SK-N-DZ (cell line): ENCODE results near the gene MAPK6.

Experiments used
- DNase-seq: peaks from one replicate; pipeline ENCODE4 v3.0.0-alpha.2; 2015; ENCODE audit warnings: low spot score

The MAPK6 gene

DNA sequence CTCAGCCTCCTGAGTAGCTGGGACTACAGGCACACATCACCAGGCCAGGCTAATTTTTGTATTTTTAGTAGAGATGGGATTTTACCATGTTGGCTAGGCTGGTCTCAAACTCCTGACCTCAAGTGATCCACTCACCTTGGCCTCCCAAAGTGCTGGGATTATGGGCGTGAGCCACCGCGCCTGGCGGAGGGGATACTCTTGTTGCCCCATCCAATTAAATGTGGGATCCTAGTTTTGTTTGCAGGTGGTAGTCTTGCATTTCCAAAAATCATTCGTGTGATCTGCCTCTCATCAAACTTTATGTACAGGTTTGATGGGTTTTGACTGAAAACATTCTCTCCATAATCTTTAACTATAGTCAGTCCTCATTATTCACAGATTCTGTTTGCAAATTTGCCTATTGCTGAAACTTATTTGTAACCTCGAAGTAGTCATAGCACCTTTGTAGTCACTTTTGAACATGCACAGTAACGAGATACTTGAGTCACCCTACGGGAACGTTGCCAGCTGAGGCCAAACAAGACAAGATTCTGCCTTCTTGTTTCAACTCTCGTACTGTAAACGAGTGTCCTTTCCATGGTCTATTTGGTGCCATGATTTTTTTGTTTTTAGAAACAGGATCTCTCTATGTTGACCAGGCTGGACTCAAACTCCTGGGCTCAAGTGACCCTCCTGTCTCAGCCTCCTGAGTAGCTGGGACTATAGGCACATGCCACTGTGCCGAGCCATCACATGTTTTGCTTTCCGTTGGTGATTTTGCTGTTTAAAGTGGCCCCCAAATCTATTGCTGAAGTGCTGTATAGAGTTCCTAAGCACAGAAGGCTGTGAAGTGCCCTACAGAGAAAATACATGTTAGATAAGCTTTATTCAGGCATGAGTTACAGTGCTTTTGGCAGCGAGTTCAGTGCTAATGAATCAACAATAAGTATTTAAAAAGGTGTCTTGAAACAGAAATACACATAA is 8.1 kb upstream of the MAPK6 start:
- DNase-seq: no peak

DNA sequence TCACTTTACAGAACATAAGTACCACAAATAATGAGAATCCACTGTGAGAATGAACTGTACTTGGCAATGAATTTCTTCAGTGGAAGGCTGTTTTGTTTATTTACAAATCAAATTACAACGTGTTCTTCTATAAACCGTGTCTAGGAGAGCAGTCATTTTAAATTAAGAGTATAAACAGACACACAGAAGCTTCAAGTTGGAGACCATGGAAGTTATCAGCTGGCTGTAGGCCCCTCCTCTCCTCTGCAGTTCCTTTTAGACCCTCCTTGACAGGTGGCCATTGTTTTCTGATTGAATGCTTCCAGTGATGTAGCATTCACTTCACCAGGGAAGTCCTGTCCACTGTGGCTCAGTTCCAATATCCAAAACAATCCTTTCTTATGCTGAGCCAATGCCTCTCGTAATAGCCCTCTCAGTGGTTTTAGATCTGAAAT is 7.3 kb upstream of the MAPK6 start:
- DNase-seq: peak; percentile 43

DNA sequence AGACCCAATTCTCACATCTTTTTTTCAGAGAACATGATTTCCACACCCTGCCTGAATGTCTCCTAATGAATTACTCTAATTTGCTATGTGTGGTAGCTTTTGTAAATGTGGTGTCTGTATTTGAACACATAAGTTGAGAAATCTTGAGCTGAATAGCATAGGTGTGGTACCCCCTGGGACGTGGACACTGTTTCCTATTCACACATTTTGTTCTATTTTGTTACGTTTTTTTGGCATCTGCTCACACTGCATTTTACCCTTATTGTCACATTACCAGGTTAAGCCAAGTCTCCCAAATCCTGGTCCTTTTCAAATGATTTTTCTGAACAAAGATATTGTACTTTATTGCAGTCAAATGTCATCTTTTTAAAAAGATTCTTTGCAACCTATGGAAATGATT is 6.8 kb upstream of the MAPK6 start:
- no peak for DNase-seq

DNA sequence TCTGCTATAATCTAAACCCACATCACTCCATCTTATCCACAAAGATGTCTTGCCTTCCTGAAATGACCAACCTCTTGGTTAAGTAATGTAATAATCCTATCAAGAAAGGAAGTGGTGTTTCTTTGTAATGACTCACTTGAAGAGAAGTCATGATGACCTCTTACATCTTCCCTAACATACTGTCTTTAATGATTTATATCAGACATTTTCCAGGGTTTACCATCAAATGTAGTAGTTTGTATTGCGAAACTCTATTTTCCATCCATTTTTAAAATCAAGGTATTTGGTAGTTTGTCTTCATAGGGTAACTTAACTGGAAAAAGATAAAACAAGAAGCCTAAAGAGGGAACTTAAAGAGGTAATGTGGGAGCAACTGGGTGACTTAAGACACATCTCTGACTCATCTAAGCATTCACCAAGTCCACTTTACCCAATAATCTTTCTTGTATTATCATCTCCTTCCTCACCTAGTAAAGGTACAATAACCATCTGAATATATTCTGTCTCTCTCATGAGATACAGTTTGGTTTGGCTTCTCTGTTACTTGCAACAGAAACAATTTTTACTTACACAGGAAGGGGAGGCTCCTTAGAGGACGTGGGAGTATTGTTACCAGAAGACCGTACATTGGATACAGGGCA is 5.7 kb upstream of the MAPK6 start:
- DNase-seq: no peak

DNA sequence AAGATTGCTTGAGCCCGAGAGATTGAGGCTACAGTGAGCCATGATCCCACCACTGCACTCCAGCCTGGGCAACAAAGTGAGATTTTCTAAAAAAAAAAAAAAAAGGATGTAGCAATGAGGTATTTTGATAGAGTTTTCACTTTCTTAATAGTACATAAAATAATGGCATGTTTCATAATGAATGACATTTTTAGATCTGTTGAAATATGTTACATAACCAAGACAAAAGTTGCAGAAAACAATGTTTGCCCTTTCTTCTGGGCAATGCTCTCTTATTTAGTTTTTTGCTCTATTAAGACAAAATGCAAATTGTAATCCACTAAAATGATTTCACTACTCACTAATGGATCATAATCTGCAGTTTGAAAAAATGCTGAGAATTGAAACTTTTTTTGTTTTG is 4.4 kb upstream of the MAPK6 start:
- DNase-seq: no peak

DNA sequence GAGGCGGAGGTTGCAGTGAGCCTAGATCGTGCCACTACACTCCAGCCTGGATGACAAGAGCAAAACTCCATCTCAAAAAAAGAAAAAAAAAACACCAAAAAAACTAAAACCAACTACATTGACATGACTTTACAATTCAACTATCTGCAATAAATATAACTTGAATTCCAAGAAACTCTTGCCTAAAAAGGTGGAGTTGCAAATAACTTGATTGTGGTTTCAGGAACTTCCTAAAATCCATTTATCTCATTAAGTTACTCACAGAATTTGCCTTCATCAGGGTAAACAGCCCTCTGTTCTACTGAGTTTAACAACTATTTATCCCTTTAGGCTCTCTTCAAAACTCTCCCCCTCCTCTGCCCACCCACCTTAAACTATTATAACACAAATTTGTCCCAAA is 2.7 kb upstream of the MAPK6 start:
- no peak for DNase-seq

DNA sequence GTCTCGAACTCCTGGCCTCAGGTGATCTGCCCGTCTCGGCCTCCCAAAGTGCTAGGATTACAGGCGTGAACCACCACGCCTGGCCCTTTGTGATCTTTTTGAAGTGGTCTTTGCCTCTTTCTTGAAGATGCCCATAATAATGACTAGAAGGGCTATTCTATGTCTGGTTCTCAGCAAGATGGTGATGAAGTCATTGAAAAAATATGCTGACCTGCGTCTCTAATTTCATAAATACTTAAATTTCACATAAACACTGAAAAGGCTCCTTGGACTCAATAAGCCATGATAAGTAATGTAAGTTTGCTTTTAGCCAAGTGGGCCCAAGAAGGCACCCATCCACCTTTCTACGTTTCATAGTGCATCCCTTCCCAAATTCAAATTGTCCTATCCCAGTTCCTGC is 775 bp upstream of the MAPK6 start:
- DNase-seq: no peak

DNA sequence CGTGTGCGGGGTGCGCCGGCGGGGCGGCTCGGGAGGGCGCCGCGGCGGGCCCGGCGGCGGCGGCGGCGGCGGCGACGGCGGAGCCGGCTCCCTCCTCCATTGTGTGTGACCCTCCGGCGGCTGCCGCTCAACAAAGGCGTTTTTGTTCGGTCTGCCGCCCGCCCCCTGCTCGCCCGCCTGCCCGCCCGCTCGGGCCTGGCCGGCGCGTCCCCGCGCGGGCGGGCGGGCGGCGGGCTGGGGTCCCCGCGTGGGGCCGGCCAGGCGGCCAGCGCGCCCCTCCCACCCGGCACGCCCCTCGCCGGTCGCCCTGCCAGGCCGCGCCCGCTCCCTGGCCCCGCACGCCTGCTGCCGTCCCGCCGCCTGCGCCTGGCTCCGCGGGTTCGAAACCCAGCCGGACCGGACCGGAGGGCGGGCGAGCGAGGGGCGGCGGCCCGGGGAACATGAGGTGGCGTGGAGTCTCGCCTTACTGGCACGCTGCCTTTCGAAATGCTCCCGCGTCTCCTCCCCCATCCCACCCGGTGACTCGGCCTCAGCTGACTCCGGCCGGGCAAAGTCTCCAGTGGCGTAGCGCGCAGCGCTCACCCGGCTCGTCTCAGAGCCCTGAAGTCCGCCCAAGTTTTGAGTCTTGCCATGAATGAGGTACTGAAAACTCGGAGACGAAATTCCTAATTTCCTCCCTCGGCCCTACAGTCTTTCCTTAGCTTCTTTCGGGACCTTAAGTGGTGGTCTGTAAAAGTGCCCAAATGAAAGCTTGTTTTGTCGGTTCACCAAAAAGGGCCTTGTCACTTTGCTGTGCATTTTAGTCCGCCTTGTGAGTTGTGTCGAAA is 588 bp downstream of the MAPK6 start:
- peak; percentile 61 for DNase-seq

DNA sequence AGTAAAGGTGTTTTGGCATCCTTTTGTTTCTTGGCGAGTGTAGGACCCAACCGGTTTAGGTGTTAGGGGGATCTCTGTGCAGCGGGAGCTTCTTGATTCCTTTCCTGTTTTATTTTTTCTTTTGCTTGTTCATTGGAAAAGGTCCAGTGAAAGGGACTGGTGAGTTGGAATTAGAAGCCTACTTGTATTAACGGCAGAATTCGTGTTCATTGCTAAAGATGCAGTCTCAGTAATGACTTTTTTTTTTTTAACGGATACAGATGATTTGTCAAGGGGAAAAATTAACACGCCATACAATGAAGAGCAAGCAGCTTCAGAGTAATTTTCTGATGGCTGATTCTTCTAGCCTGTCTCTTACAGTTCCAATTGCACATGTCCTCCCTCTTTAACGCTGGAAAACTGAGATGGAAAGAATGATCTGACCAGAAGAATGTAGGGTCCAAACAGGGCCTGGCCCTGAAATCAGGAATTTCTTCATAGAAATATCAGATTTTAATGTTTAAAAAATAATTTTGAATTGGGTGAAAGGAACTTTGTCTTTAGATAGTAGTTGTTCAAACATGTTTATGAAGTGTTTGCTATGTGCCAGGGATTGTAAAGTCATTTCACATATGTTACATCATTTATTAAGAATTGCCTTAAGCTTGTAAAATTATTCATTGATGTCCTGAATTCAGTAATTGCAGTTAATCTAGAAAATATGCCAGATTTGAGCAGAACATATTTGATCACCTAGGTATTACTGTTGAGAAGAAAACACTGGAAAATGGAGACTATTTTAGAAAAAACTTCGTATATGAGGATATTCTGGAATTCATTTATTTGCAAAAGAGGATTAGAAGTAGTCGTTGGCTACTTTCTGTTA is 1.4 kb downstream of the MAPK6 start:
- DNase-seq: no peak

DNA sequence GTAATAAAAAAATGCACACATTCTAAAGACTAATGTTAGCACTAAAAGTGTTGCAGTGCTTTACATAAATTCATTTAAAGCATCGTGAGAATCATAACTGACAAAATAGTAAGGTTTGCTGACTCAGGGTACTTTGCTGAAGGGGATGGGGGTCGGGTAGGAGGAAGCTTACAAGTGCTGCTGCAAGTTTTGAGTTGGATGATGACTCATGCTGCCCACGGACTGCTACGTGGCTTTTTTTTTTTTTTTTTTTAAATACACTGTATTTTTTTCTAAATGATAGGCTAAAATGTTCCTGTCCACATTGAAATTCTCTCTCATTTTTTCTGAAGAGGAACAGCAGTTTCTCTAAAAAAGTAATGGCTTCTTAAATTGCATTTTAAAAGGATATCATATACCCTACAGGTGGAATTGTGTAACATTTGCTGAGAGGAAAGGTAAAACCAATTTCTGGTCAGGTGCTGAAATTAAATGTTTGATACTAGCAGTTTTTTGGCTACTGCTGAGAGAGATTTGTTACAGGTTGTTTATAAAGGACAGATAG is 2.2 kb downstream of the MAPK6 start:
- no peak for DNase-seq

DNA sequence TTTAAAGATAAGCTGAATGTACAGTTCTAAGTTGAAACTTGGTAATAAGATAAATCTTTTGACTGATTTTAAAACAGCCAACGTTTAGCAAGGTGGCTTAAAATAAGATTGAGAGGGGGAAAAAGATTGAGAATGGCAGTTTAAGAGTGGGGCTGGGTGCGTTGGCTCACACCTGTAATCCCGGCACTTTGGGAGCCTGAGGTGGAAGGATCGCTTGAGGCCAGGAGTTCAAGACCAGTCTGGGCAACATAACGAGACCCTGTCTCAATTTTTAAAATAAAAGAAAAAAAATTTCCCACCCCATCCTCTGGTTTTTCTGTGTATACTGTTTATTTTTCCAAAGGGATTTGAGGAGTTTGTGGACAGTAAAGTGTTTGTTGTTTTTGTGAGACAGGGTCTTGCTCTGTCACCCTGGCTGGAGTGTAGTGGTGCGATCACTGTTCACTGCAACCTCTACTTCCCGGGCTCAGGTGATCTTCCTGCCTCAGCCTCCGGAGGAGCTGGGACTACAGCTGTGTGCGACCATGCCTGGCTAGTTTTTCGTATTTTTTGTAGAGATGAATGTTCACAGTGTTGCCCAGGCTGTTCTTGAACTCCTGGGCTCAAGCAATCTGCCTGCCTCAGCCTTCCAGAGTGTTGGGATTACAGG is 3.0 kb downstream of the MAPK6 start:
- DNase-seq: no peak

DNA sequence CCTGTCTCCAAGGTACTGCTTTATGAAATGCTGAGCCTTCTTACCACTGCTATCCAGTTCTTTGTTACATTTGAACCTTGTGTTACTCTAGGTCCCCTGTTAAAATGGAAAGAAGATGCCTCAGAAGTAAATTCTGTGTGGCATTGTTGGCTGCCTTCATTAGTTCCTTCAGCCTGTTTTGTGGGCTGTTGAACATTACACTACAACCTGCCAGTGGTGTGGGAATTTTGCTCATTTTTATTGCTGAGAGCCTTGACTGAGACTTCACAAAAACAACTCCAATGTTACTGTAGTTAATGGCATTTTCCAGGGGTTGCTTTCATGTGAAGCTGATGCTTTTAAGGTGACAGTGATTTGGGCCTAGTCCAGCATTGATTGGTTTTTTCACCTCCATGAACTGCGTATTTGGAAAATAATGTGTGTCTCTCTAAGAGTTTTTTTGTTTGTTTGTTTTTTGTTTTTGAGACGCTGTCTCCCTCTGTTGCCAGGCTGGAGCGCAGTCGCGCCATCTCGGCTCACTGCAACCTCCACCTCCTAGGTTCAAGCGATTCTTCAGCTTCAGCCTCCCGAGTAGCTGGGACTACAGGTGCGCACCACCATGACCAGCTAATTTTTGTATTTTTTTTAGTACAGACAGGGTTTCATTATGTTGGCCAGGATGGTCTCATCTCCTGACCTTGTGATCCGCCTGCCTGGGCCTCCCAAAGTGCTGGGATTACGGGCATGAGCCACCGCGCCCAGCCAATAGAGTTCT is 4.3 kb downstream of the MAPK6 start:
- no peak for DNase-seq

DNA sequence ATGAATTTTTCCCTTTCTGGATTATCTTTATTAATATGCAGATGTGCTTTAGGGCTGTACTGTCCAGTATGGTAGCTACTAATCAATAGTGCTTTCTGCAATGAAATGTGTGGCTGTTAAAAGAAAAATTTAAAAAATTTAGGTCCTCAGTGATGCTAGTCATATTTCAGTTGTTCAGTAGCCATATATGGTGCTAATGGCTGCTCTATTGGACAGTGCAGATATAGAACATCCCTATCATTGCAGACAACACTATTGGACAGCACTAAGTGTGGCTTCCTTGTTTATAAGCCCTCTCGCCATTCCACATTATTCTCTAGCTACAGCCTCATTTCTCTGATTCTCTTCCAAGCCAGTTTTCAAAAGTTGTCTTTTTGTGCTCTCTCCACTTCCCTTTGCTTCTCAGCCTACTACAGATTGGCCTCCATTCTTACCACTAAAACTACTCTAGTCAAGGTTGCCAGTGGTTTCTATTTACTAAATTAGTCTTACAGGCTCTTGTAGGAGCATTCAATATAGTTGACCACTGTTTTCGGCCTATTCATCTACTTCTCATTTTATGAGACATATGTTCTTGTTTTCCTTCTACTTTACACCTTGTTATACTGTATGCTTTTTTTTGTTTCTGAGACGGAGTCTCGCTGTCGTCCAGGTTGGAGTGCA is 9.5 kb downstream of the MAPK6 start:
- DNase-seq: no peak

DNA sequence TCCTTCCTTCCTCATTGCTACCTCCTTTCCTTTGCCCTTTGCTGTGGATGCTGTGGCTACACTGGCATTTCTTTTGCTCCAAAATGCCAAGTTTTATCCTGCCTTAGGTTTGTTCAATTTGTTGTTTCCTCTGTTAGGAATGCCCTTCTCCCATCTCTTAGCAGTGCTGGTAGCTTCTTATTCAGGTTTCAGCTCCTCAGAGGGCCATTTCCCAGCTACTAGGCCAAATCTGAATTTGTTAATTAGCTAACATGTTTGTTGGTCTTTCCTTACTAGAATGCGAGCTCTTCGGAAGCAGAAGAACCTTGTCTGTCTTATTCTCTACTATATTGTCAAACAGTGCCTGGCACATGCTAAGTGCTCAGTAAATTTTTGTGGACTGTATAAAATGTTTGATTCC is 11.0 kb downstream of the MAPK6 start:
- DNase-seq: no peak

DNA sequence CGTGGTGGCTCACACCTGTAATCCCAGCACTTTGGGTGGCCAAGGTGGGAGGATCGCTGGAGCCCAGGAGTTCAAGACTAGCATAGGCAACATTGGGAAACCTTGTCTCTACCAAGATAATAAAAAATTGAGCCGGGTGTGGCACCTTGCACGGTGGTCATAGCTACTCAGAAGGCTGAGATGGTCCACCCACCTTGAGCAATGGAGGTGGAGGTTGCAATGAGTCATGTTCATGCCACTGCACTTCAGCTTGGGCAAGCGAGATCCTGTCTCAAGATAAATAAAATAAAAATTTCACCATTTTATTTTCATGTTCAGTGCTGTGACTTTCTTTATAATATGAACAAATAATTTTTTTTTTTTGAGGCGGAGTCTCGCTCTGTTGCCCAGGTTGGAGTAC is 12.5 kb downstream of the MAPK6 start:
- DNase-seq: no peak

DNA sequence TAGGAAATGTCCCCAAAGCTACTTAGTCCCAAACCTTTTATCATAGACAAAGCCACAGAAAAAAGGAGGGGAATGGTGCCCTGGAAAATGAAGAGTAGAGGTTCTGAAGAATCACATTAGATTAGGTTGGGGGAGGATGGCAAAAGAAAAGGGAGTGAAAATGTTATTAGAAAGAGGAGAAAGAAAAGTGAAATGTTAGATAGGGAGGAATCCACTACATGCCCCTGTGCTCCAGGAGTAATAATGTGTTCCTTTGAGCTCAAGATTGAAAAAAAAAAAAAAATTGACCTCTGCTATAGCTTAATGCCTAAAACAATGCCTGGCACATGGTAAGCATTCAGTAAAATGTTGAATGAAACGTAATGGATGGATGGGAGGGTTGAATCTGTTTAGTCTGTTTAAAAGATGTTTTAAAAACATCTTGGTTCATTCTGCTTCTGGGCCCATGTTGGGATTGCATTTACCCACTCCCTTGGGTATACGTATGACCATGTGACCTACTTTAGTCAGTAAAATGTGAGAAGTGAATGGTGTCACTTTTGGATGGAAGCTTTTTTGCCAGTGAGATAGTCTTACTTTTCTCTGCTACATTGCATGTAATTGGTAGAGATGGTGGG is 19.0 kb downstream of the MAPK6 start:
- no peak for DNase-seq

DNA sequence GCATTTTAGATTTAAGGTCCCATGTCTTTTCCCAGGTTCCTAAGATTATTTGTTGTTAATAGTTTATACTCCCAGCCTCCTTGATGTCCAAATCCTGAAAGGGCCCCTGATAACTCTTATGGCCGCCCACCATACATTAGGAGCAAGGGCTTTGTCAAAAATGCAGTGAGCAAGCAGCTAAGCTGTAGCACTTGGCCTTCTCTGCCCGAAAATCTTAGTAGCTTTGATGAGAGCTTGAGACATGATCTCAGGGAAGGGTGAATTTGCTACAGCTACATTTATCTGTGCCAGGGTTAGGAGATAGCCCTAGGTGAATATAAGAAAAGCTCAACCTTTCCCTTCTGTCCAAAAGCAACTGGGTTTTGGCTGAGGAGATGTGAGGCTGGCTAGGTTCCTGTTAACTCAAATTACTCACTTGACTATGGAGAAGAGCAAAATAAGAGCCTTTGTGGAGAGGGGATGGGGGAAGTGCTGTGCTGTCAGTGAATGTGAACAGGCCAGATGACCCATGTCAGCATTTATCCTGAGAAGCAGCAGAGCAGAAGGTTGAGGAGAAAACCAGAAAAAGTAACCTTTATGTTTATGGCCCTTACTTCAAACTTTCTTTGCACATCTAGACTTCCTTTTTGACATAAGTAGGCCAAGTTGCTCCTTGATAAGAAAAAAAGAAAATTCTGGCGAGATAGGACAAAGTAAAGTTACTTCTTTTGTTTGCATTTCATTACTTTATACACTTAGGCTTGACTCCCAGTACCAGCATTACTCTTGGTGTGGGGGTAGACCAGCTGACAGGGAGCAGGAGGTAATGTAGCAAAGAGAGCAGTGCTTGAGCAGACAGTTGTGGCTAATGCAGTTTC is 21.1 kb downstream of the MAPK6 start:
- DNase-seq: no peak
